AG20443 (cell line): Measurements from ENCODE around the gene PIGQ.
A peak's percentile ranks its signal among the peaks of the same experiment; 100 is the strongest.

Experiments used
- DNase-seq: peaks from one replicate; pipeline ENCODE4 v3.0.0; 2012; ENCODE audit warnings: low spot score, mixed read lengths

The PIGQ gene

GRCh38 chr16:567373-568256 is 2.2 kb upstream of the PIGQ start:
- no peak for DNase-seq

GRCh38 chr16:568401-569258 is 1.1 kb upstream of the PIGQ start:
- no peak for DNase-seq

GRCh38 chr16:572865-573650 is 3.3 kb downstream of the PIGQ start:
- no peak for DNase-seq

- no peak for DNase-seq
Observed at GRCh38 chr16:574021-574760, 4.4 kb downstream of the PIGQ start.

- no peak for DNase-seq
Observed at GRCh38 chr16:575354-576196, 5.8 kb downstream of the PIGQ start.

GRCh38 chr16:576197-576822 is 6.5 kb downstream of the PIGQ start:
- DNase-seq: no peak

GRCh38 chr16:576823-577201 is 7.0 kb downstream of the PIGQ start:
- DNase-seq: no peak

GRCh38 chr16:577796-578195 is 8.0 kb downstream of the PIGQ start:
- no peak for DNase-seq

- DNase-seq: no peak
Observed at GRCh38 chr16:578232-578869, 8.6 kb downstream of the PIGQ start.

GRCh38 chr16:578870-579405 is 9.2 kb downstream of the PIGQ start:
- peak; percentile 90 for DNase-seq

- DNase-seq: no peak
Observed at GRCh38 chr16:580141-580945, 10.6 kb downstream of the PIGQ start.

- DNase-seq: no peak
Observed at GRCh38 chr16:580946-581498, 11.3 kb downstream of the PIGQ start.

GRCh38 chr16:582218-582613 is 12.4 kb downstream of the PIGQ start:
- DNase-seq: no peak

GRCh38 chr16:582614-583331 is 13.0 kb downstream of the PIGQ start:
- DNase-seq: no peak

- DNase-seq: no peak
Observed at GRCh38 chr16:583470-583814, 13.7 kb downstream of the PIGQ start.

- no peak for DNase-seq
Observed at GRCh38 chr16:583815-584591, 14.2 kb downstream of the PIGQ start.

GRCh38 chr16:585351-585750 is 15.6 kb downstream of the PIGQ start:
- DNase-seq: no peak
